Measurements from ENCODE around the gene FARSA.

GRCh38 chr19:12943437-12944044, 10.0 kb upstream of the FARSA start:
- TF ChIP-seq CTCF (IDR thresholded peaks at IDR 0.05) (no peak), POLR2A (IDR thresholded peaks at IDR 0.05) (no peak)
